ENCODE data around the gene NPIPB9.
"Not testable (repeated sequence)": the region's sequence is repeated elsewhere in the genome, so short reads cannot be mapped to it uniquely, and the experiment has no call there.

GRCh38 chr16:28740631-28741030, 11.0 kb upstream of the NPIPB9 start:
- not testable (repeated sequence) for TF ChIP-seq CREB1 (IDR thresholded peaks at IDR 0.05); GTF2F1 (IDR thresholded peaks at IDR 0.05; ENCODE audit: borderline replicate concordance, low read depth, low read length)
